GM21515 (cell line): ENCODE data around the gene IL1RN.

ENCODE experiments used
- ATAC-seq: cut with Tn5 transposase; IDR thresholded peaks from one replicate; pipeline ENCODE4 v1.9.1; 2021; ENCODE audit not compliant: unreplicated experiment

Gene IL1RN

DNA sequence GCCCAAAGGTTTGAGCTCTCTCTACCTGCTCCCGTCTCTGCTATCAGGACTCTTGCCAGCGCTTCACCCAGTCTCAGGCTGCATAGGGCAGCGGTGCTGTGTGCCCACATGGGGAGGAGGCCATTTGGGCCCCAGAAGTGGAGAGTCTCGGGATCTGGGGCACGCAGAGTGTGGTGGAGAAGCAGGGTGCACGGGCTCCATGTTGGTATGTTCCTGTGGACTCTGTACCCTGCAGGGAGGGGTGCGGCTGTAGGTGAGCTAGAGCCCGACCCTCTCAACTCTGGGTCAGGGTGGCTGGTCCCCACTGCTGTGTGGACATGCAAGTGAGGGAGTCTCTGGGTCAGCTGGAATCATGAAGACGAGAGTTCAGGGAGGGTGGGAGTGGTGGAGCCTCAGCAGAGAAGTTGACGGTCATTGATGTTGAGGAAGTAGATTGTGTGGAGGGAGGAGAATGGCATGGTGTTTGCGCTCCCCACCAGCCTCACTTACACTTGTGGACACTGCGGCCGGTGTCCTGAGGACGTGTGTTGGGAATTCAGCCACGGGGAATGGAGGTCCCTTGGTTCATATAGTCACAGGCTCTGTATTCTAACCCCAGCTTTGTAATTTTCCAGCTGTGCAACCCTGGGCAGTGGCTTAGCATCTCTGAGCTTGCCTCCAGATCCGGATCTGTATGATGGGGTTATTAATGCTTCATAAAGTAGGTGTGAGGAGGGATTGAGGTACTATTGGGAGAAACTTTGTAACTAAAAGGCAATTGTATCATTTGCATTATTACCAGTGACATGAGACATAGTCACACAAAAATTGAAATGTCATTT is 45.5 kb downstream of the IL1RN start:
- ATAC-seq = no peak

GRCh38 chr2:113173542-113174375 is 46.4 kb downstream of the IL1RN start, which contains the start of gene PSD4:
Gene PSD4 (plus strand): TSS chr2:113173971. CDS start chr2:113182457, 8,486 bp downstream.
- peak; percentile 82 for ATAC-seq

DNA sequence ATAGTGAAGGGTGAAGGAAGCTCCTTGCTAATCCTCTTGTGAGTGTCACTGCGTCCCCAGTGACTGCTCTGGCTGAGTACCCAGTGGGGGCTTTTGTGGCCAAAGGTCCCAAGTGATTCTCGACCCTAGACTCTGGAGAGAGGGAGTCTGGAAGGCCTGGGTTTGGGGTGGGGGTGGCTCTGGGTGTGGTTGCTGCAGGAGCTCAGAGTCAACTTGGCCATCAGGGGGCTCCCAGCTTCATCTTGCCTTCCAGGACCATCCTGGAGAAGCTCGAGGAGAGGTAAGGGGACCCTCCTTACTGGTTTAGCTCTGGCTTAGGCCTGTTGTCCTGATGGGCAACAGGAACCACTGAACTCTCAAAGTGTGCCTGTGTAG is 47.0 kb downstream of the IL1RN start:
- no peak for ATAC-seq

DNA sequence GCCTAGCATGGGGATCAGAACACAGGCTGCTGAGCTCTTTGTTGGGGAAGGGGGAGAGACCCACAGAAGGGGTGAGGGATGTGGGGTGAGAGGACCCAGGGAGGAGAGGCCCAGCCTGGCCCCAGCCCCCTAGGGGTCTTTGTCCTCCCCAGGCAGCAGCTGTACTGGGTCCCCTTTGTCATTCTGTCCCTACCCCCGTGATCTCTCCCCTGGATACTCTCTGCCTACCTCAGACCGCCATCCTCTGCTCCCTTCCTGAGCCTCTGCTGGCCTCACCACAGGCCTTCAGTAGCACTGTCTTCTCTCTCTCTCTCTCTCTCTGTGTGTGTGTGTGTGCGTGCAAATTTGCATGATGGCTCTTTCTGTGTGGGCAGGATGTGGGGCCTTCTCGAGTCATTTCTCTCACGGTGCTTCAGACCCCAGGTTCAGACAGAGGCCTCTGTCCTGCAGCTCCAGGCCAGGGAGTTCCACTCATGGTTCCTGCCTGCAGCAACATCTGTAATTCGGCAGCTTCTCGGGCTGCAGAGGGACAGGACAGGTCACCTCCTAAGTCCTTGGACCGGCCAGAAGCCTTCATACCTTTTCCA is 47.7 kb downstream of the IL1RN start:
- ATAC-seq = peak; percentile 70

DNA sequence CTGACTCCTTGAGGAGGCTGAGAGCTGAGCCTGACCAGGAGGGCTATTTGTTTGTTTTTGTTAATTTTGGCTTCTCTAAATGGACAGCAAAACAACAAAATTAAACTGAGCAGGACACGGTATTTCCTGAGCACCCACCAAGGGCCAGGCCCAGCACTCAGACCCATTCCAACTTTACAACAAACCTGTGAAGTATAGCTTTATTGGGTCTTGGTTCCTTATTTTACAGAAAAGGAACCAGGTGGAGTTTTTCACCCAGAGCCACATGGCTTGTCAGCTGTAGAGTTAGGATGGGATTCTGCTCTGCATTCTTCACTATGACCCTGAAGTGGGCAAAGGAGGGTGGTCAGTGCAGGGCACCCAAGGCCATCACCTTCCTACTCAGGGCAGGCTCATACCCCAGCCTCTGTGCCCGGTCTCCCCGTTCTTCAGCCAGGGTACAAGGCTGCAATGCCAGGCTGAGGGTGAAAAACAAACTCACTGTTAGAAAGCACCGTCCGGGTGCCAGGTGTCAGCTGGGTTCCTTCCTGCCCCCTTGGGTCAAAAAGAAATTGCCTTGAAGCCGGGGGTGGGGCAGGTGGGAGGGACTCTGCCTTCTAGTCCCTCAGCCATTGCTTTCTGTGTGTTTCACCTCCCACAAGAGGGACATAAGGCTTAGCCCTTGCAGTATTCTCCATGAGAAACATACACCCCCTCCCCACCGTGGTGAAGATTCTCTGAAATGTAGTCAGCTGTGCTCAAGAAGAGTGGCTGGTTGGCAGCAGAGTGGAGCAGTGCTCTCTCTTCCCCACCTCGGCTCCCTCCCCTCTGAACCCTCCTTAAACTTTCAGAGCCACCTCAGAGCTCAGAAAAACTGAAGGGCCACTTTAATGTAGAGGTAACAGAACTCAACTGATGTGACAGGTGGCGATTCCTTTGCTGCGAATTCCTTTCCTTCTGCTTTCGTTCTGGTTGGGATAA is 48.6 kb downstream of the IL1RN start:
- no peak for ATAC-seq

DNA sequence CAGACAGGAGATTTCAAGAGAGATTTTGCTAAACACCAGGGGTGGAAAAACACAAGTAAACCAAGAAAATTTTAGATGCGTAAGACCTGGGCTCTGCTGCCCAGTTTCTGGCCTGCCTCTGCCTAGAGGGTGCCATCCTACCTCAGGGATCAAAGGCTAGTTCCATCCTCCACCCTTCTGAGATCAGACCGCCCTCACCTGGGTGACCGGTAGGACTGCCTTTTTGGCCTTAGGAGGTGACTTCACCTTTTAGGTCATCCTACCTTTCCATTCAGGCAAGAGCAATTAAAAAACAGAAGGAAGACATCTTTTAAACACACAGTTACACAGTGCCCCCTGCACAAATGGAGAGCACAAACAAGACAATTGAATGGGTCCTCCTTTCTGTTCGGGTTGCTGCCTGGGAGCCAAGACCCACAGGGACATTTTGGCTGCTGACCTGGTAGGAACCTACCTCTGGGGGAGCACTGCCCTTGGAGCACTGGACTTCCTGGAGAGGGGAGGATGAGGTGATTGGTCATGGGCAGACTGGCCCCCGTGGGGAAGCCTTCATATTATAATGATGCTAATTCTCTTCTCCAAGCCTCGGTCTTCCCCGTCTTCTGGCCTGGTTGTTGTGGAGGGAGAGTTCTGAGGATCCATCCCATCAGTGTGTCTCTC is 49.4 kb downstream of the IL1RN start:
- no peak for ATAC-seq

DNA sequence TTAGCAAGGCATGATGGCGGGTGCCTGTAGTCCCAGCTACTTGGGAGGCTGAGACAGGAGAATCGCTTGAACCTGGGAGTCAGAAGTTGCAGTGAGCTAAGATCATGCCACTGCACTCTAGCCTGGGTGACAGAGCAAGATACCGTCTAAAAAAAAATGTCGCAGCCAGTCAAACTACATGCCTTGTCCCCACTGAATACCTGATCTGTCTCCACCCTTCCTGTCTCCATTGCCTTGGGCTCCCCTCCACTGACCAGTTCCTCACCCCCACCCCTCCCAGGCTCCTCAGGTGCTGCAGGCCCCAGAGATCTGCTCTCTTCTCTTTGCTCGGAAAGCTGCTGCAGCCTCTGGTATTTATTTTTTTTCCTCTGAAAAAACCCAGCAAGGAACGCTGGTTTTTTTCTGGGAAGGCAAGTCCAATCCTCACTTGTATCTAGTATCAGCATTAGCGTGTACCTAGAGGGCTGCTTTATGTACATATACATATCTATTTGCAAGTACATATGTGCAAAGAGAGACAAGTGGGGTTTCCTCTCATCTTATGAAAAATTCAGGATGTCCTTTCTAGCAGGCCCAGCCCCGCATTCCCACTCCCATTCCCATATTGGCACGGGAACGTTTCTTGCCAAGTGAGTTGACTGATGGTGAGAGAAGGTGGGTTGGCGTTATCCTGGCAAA is 50.8 kb downstream of the IL1RN start:
- no peak for ATAC-seq

GRCh38 chr2:113178891-113179290 is 51.5 kb downstream of the IL1RN start:
- ATAC-seq = no peak

DNA sequence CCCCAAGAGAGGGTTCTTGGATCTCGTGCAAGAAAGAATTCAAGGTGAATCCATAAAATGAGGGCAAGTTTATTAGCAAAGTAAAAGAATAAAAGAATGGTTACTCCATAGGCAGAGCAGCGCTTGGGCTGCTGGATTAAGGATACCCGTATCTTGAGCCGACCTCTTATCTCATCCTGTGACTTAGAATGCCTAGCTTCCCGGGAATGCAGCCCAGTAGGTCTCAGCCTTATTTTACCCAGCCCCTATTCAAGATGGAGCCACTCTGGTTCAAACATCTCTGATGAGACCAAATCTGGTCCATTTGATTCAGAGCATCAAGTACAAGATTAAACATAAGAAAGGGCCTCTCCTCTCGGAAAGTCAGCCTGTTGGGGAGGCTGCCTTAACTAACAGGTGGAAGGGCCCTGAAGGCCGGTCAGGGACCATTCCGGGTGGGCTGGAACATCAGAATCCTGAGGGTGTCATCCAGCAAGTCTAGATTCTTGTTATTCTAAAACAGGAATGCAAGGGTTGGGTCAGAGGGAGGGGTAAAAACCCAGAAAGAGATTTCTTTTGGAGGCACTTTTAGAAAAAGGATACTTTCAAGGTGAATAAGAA is 52.1 kb downstream of the IL1RN start:
- ATAC-seq = no peak

DNA sequence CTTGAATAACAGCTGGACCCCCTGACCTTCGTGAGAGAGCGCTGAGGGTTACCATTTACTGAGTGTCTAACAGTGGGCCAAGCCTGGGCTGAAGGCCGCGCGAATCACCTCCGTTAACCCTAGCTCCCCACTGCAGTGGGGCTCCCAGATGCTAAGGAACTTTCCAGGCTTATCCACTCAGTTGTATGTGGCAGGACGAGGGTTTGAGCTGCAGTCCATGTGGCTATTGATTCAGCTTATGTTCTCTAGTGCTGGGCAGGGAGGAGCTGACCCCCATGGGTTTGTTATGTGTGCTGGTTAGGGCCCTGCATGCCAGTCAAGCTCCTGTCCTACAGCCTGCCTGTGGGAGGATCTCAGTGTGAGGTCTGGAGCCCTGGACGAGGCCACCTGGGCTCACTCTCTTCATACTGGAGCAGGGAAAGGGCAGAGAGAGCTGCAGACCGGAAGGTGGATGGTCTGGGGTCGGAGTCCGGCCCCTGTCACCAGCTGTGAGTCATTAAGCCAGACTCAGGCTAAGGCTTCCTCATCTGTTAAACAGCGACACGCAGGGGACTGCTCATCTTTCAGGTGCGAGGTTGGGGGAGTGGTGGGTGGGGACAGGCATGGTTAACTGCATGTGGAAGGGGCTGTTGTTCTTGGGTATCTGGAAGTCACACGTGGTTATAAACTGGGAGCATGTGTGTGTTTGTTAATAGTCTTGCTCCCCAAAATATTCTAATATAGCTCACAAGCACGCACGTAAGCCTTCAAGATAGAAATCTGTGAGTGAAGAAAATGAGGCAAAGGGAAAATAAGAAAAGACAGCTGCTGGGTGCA is 52.9 kb downstream of the IL1RN start:
- ATAC-seq = no peak

GRCh38 chr2:113181258-113182051 is 54.1 kb downstream of the IL1RN start:
- no peak for ATAC-seq

- no peak for ATAC-seq
Measured at GRCh38 chr2:113182471-113183260, 55.3 kb downstream of the IL1RN start.

DNA sequence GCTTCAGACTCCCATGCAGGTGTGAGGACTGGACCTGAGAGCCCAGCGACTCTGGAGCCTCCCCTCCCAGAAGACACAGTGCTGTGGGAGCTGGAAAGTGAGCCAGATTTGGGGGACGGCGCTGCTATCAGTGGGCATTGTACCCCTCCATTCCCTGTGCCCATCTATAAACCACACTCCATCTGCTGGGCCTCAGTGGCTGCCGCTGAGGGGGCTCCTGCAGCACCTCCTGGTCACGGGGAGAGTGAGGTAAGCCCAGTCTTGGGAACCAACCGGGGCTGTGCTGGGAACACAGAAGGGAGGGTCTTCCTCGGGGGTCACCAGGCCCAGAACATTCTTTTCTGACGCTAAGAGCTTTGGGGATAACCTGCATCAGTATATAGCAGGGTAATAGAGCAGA is 55.9 kb downstream of the IL1RN start:
- ATAC-seq = no peak
